GM10266 (cell line): ENCODE results near the gene NDUFC2.

Source experiments
- DNase-seq: peaks from one replicate; pipeline ENCODE4 v3.0.0; 2012; ENCODE audit errors: extremely low spot score
- CTCF ChIP-seq: IDR thresholded peaks from 2 replicates; pipeline ENCODE4 v1.5.1; 2012; ENCODE audit warnings: mild to moderate bottlenecking, low read depth; ENCODE audit not compliant: control insufficient read depth, insufficient read depth; ENCODE audit errors: missing control alignments

The NDUFC2 gene

GRCh38 chr11:78069465-78069864 is 10.2 kb downstream of the NDUFC2 start:
- no peak for DNase-seq
- no peak for TF ChIP-seq CTCF

GRCh38 chr11:78067704-78068103 is 12.0 kb downstream of the NDUFC2 start:
- no peak for DNase-seq
- TF ChIP-seq CTCF: no peak

- no peak for DNase-seq
- no peak for TF ChIP-seq CTCF
Observed at GRCh38 chr11:78066471-78066870, 13.2 kb downstream of the NDUFC2 start.

- TF ChIP-seq CTCF: no peak
- DNase-seq: no peak
Observed at GRCh38 chr11:78065203-78065602, 14.5 kb downstream of the NDUFC2 start.

GRCh38 chr11:78063440-78064181 is 16.1 kb downstream of the NDUFC2 start, which contains the start of gene THRSP:
Gene THRSP (plus strand): TSS chr11:78063861. CDS start chr11:78063882, 21 bp downstream.
- DNase-seq: no peak

GRCh38 chr11:78062671-78063070 is 17.0 kb downstream of the NDUFC2 start:
- no peak for TF ChIP-seq CTCF
- DNase-seq: no peak

More at GRCh38 chr11:78063440-78064181, 16.1 kb downstream of the NDUFC2 start, which contains the start of gene THRSP:
- TF ChIP-seq CTCF: no peak

- no peak for DNase-seq
- TF ChIP-seq CTCF: no peak
Observed at GRCh38 chr11:78061921-78062311, 17.7 kb downstream of the NDUFC2 start.
